GM10266 (cell line): ENCODE measurements around the gene SYNGR3.
"Not testable (repeated sequence)": the region's sequence is repeated elsewhere in the genome, so short reads cannot be mapped to it uniquely, and the experiment has no call there.

Source experiments
- DNase-seq: peaks from one replicate; pipeline ENCODE4 v3.0.0; 2012; ENCODE audit errors: extremely low spot score
- CTCF ChIP-seq: IDR thresholded peaks from 2 replicates; pipeline ENCODE4 v1.5.1; 2012; ENCODE audit warnings: mild to moderate bottlenecking, low read depth; ENCODE audit not compliant: control insufficient read depth, insufficient read depth; ENCODE audit errors: missing control alignments

SYNGR3 gene

GRCh38 chr16:2007081-2007836 is 17.5 kb downstream of the SYNGR3 start:
- no peak for TF ChIP-seq CTCF
- no peak for DNase-seq

- TF ChIP-seq CTCF, result no peak
- no peak for DNase-seq
These were observed 18.3 kb downstream of the SYNGR3 start for GRCh38 chr16:2008009-2008526.

- no peak for TF ChIP-seq CTCF
- no peak for DNase-seq
These were observed 18.9 kb downstream of the SYNGR3 start for GRCh38 chr16:2008631-2009163.

GRCh38 chr16:2009164-2009711 is 19.5 kb downstream of the SYNGR3 start:
- DNase-seq, result no peak
- no peak for TF ChIP-seq CTCF

GRCh38 chr16:2009791-2010510 is 20.2 kb downstream of the SYNGR3 start, which contains the start of gene ZNF598:
TSS of gene ZNF598 (minus strand) at chr16:2009821.
- DNase-seq, result peak; percentile 98
- TF ChIP-seq CTCF, result no peak

- DNase-seq, result not testable (repeated sequence)
These were observed 22.0 kb downstream of the SYNGR3 start for GRCh38 chr16:2011726-2012125.

GRCh38 chr16:2013527-2013926 is 23.8 kb downstream of the SYNGR3 start:
- no peak for DNase-seq
- TF ChIP-seq CTCF, result no peak
